HG02938 (cell line): ENCODE measurements around the gene SPIRE2.

Experiments
- ATAC-seq: cut with Tn5 transposase; IDR thresholded peaks from one replicate; pipeline ENCODE4 v1.9.1; 2021; ENCODE audit warnings: mild to moderate bottlenecking, moderate library complexity; ENCODE audit not compliant: unreplicated experiment

Gene SPIRE2

GRCh38 chr16:89893642-89894548 is 65.6 kb downstream of the SPIRE2 start:
- ATAC-seq: no peak

- no peak for ATAC-seq
These were observed 67.4 kb downstream of the SPIRE2 start for GRCh38 chr16:89895482-89896250.

DNA sequence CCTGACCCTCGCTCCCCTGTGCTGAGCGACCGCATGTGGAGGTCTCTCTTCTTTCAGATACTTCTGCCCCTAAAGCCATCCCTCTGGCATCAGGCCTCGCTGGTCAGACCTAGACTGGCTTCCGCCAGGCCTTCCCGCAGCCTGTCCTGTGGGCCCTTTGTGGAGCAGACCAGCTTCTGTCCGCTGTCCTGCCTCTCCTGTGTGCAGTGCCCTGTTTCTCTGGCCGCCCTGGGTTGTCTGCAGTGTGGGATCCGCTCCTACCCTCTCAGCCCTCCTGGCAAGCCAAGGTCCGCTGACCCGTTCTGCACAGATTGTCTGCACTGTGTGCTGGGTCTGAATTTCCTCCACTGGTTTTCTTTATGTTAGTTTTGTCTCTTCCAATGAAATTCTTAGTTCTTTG is 68.9 kb downstream of the SPIRE2 start:
- ATAC-seq: no peak

- no peak for ATAC-seq
These were observed 70.1 kb downstream of the SPIRE2 start for GRCh38 chr16:89898201-89898967.

GRCh38 chr16:89899879-89900481 is 71.7 kb downstream of the SPIRE2 start:
- no peak for ATAC-seq

DNA sequence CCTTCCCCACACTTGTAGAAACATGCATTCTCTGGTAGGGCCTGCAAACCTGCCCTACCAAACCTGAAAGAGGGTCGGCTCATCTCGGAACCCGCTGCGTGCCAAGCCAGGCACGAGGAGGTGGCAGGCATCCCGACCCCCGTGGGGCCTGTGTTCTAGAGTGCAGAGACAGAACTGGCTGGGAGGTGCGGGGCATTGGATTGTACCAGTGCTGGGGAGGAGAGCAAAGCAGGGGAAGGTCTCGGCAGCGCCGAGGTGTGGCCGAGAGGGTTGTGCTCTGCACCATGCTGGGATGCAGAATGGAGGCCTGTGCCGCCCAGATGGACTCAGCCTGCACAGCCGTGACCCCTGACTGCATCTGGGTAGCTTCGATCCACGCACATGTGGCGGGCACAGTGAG is 72.6 kb downstream of the SPIRE2 start:
- no peak for ATAC-seq

DNA sequence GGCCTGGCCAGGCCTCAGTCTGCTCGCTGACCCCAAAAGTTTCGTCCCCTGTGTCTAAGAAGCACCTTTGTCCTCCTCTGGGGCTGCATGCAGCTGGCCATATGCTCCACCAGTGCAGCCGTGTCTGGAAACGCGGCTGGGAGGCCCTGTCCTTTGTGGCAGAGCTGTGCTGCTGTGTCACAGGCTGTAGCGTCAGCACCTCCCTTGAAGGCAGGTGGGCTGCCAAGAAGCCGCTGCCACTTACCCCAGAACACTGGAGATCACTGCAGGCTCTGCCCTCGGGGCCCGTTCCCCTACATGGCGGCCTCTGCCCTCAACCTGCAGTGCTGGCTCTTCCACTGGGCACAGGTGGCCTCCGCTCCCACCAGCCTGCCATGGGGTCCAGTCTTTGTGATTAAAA is 74.7 kb downstream of the SPIRE2 start:
- no peak for ATAC-seq

- ATAC-seq: no peak
These were observed 75.7 kb downstream of the SPIRE2 start for GRCh38 chr16:89903908-89904515.

GRCh38 chr16:89904606-89905510 is 76.6 kb downstream of the SPIRE2 start:
- ATAC-seq: no peak

GRCh38 chr16:89905511-89906139 is 77.3 kb downstream of the SPIRE2 start:
- ATAC-seq: no peak

DNA sequence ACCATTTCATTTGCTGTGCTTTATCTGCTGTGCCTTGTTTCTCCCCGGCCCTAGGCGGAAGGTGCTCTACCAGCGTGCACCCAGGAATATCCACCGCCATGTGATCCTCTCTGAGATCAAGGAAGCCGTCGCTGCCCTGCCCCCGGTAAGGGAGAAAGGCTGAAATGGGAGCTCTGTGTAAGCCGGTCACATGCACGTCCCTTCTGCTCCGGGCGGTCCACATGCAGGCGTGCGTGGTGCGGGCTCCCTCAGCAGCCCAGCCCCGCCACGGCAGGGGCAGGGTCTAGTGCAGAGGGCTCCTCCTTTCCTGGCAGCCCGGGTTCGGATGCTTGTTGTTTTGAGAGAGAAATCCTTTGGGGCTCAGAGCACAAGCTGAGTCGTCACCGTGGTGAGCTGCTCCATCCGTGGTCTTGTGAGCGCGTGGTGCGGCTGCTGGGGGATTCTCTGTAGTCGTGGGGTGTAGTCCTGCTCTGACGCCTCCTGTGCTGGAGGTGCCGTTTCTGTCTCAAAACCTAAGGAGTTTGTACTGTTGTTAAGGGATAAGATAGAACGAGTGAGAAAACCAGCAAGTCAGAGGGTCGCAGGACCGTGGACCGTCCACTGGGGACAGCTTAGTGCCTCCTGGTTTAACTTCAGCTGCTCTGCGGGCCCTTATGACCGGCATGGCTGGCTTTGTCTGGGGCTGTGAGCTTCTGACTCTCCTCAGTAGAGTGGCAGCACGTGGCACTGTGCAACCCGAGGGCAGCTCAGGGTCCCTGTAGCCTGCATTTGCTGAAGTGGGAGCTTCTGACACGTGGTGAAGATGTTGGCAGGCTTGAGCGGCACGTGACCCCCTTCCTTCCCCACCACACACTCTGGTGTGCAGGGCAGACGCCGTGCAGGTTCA is 78.1 kb downstream of the SPIRE2 start:
- ATAC-seq: no peak

GRCh38 chr16:89907055-89907814 is 79.0 kb downstream of the SPIRE2 start:
- ATAC-seq: no peak

- no peak for ATAC-seq
These were observed 80.0 kb downstream of the SPIRE2 start for GRCh38 chr16:89908236-89908635.

DNA sequence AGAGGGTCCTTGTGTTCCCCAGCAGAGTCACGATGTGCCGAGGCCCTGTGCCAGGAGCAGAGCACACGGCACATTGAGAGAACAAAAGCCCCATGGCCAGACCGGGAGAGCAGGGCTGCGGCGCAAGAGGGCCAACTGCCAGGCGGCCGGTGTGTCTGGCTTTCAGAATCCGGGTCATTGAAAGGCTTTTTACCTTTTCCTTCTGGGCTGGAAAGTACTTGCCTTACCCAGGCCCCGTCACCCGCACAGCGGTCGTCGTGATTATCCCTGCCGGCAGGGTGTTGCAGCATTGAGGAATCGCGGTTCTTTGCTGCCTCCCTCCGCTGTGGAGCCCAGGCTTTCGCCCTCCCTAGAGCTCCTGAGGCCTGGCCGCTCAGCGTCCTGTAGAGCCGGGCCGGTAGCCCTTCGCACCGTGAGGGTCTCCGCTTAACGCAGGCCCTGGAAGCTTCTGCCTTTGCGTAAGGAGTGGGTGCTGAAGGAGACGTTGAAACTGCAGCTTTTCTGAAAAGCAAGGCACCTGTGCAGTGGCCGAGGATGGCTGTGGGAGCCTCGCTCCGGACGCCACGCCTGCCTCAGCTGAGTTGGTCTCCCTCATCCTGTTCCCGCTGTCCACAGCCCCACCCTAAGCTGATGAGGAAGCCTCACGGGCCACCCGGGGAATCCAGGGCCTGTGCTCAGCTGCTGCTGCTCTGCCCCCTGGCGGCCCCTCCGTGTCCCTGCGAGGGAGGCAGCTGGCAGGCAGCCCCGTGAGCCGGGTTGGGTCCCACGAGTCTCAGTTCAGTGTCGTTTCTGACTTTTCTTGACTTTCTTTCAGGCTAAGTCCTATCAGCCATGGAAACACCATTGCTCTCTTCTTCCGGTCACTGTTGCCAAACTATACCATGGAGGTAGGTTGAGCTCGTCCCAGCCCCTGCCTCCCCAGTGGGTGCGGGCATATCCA is 81.8 kb downstream of the SPIRE2 start:
- ATAC-seq: no peak

DNA sequence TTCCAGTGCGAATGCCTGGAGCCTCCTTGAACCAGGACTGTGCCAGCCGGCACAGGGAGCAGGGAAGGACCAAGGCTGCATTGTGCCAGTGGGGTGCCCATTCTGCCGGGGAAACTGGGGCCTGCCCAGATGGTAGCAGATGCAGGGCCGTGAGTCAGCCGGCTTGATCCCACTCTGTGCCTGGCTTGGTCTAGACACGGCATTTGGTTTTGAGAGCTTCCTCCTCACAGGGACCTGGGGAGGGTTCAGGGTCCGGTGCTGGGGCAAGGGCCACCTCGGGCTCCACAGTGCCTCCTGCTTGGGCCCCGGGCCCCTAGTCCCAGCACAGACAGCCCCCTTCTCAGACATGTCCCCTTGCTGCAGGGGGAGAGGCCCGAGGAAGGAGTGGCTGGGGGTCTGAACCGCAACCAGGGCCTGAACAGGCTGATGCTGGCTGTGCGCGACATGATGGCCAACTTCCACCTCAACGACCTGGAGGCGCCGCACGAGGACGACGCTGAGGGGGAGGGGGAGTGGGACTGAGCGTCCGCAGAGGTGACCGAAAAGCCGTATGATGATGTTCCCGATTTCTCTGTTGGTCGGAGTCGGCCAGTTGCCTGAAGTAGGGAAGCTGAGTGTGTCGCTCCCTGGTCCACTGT is 82.6 kb downstream of the SPIRE2 start:
- no peak for ATAC-seq

DNA sequence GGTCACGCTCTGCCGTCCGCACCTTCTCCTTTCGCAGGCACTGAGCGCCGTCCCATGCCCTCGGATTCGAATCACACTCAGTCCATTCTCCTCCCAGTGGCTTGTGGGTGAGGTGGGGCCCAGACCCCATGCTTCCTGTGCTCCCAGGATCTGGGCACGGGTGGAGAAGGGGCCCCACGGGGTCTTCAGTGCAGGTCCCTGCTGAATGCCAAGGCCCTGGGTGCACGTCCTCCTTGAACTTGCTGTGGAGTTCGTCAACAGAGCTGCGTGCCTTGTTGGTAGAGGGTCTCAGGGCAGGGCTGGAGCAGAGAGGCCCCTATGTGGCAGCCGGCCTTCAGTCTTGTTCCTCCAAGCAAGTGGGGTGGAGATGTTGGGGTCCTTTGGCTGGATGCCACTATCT is 83.1 kb downstream of the SPIRE2 start:
- no peak for ATAC-seq
